Mucosa of descending colon (tissue), 3 donors: Measurements from ENCODE around the gene PDCD1LG2. TPM values are rescaled to one million over a fixed set of nuclear protein-coding genes. Genes with fewer than 3 reads are reported as not detected.
"Not testable (repeated sequence)": the region's sequence is repeated elsewhere in the genome, so short reads cannot be mapped to it uniquely, and the experiment has no call there.

ENCODE experiments used
- ATAC-seq: fragments of 200-7000 bp; cut with Tn5 transposase; one replicate; pipeline ENCODE4 v1.9.1; 2020; ENCODE audit warnings: mild to moderate bottlenecking, moderate library complexity
- DNase-seq, 3 donors: peaks; one replicate each; pipeline ENCODE4 v3.0.0-alpha.2; 2020
- H3K36me3 ChIP-seq: fragments of 200-600 bp; one replicate; pipeline ENCODE4 v1.8.0; 2021; ENCODE audit warnings: low read depth, mild to moderate bottlenecking
- H3K4me1 ChIP-seq: fragments of 200-600 bp; one replicate; pipeline ENCODE4 v1.8.0; 2021; ENCODE audit warnings: low read depth, mild to moderate bottlenecking
- H3K4me3 ChIP-seq: fragments of 200-600 bp; one replicate; pipeline ENCODE4 v1.8.0; 2021; ENCODE audit warnings: mild to moderate bottlenecking
- H3K9me3 ChIP-seq: fragments of 200-600 bp; one replicate; pipeline ENCODE4 v1.8.0; 2021; ENCODE audit warnings: mild to moderate bottlenecking
- CTCF ChIP-seq: fragments of 200-600 bp; IDR thresholded peaks from one replicate; pipeline ENCODE4 v1.8.0; 2022; ENCODE audit warnings: antibody characterized with exemption, mild to moderate bottlenecking
- intact Hi-C, 2 donors: fragments of 100-400 bp; cut with DNase I in 1 of 2; cut with micrococcal nuclease in 1 of 2; formaldehyde crosslinking; loops; one replicate each; pipeline versions ENCODE4 v1.11.0 to v1.11.1; 2022; cut with DNase I, micrococcal nuclease
- total RNA-seq, 3 donors: library from RNA; stranded (reverse); fragmentation: NEBNext Ultra II Directional in 2 of 3; extraction: Animal tissue kit (Norgen Biotek cat#: 25700) in 2 of 3; gene quantifications; one replicate each; pipeline versions ENCODE4 v1.2.1 to v1.2.4, GENCODE V29; 2021 to 2023
- donor health status: DM: no; HTN: no; CAD: no; lungs with moderate emphysema.
- donor health status: DM: no; HTN: no; CAD: no.
- donor health status: DM: no; HTN: yes; CAD: no.

Gene PDCD1LG2
- total RNA-seq, 3 donors from 2014 or later: 0.20 to 1.2 (median 0.63) TPM

GRCh38 chr9:5577225-5577624 is 66.9 kb downstream of the PDCD1LG2 start:
- no peak for TF ChIP-seq CTCF
- H3K36me3 ChIP-seq: no peaks in the 10 kb centered on the region
- no peak overlapping the region for H3K4me3 ChIP-seq
- DNase-seq (no peak), ATAC-seq (no peak)
- no peaks in the 10 kb centered on the region for H3K4me1 ChIP-seq
- intact Hi-C loops: no loop called here
- no peaks in the 10 kb centered on the region for H3K9me3 ChIP-seq

DNA sequence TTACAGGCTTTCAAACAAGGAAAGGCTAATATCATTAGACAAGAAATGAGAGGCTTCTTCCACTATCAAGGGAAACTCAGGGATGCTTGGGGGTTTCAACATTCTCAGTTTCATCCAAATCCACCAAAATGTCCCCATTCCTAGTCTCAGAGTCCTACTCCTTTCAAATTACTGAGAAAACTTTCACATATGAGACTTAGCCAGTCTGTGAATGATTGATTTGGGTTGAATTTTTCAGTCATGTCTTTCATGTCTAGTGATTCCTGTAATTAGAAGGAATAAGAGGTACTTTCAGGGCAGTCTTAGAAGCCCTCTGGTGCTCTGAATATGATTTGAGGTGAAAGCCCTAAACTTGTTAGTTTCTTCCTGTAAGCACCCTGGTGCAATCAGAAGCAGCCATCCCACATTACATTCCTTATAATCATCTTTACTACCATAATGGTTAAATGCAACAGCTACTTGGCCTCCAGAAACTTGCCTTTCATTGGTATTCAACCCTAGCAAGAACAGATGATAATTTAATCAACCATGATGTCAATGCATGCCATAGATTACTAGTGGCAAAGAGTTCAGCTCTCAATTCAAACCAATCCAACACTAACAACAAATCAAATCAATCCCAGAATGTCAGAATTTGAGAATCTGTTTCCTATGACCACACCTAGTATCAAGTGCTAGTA is 67.8 kb downstream of the PDCD1LG2 start:
- TF ChIP-seq CTCF: no peak
- no peaks in the 10 kb centered on the region for H3K4me1 ChIP-seq
- ATAC-seq (no peak), DNase-seq (no peak)
- no peaks in the 10 kb centered on the region for H3K9me3 ChIP-seq
- H3K36me3 ChIP-seq: no peaks in the 10 kb centered on the region
- H3K4me3 ChIP-seq: no peak overlapping the region
- intact Hi-C loops: no loop called here

- intact Hi-C loops: no loop called here
- no peak for TF ChIP-seq CTCF
- H3K9me3 ChIP-seq: no peaks in the 10 kb centered on the region
- no peak for ATAC-seq
- DNase-seq: no peak
- H3K4me3 ChIP-seq: no peak overlapping the region
- H3K4me1 ChIP-seq: no peaks in the 10 kb centered on the region
- H3K36me3 ChIP-seq: no peaks in the 10 kb centered on the region
Measured at GRCh38 chr9:5578698-5579085, 68.4 kb downstream of the PDCD1LG2 start.

- H3K9me3 ChIP-seq: no peaks in the 10 kb centered on the region
- DNase-seq (no peak), ATAC-seq (no peak)
- no peaks in the 10 kb centered on the region for H3K36me3 ChIP-seq
- no peak overlapping the region for H3K4me3 ChIP-seq
- no peak for TF ChIP-seq CTCF
- H3K4me1 ChIP-seq: no peaks in the 10 kb centered on the region
- intact Hi-C loops: no loop called here
Measured at GRCh38 chr9:5579881-5580280, 69.5 kb downstream of the PDCD1LG2 start.

DNA sequence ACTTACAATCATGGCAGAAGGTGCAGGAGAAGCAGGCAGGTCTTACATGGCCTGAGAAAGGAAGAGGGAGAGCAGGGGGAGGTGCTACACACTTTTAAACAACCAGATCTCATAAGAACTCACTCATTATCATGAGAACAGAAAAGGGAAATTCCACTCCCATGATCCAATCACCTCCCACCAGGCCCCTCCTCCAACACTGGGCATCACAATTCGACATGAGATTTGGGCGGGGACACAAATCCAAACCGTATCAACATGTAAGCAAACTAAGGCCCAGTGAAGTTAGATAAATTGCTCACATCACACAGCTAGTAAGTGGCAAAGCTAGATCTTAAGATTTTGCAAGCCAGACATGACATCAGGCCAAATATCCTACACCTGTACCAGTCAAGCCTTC is 70.3 kb downstream of the PDCD1LG2 start:
- ATAC-seq (no peak), DNase-seq (no peak)
- Histone ChIP-seq H3K4me3 (no peak overlapping the region), H3K9me3 (no peaks in the 10 kb centered on the region), H3K4me1 (no peaks in the 10 kb centered on the region), H3K36me3 (no peaks in the 10 kb centered on the region)
- intact Hi-C loops: no loop called here
- TF ChIP-seq CTCF: no peak

GRCh38 chr9:5581706-5582105 is 71.4 kb downstream of the PDCD1LG2 start:
- DNase-seq, ATAC-seq, H3K9me3 ChIP-seq, H3K4me1 ChIP-seq, intact Hi-C loops, H3K4me3 ChIP-seq, H3K36me3 ChIP-seq: not testable (repeated sequence)
